H1 (cell line): ENCODE data around the gene LRRC4C. TPM values are rescaled to one million over a fixed set of nuclear protein-coding genes. Genes with fewer than 3 reads are reported as not detected.

Experiments used
- CTCF ChIA-PET: fragments of 300-600 bp; sonication (Branson Sonifier 250); formaldehyde crosslinking; loops from one replicate; lab custom pipeline; 2021; ENCODE audit not compliant: partially characterized antibody; lab: Charles Lee
- POLR2A ChIA-PET: fragments of 300-600 bp; sonication (Branson Sonifier 250); formaldehyde crosslinking; loops from one replicate; lab custom pipeline; 2021; ENCODE audit warnings: inconsistent platforms; ENCODE audit not compliant: partially characterized antibody; lab: Charles Lee
- DNase-seq, 2 experiments: peaks; one replicate each; pipeline versions ENCODE4 v3.0.0 to v3.0.0-alpha.2; 2010 to 2022; ENCODE audit warnings: low spot score in 2 of 2, low read depth in 1 of 2, mixed read lengths in 1 of 2
- FAIRE-seq: peaks from 2 replicates; lab custom pipeline; 2011; peaks lifted over from hg19 to GRCh38; lab: Jason Lieb, UNC
- H2AFZ ChIP-seq: 2 replicates; pipeline ENCODE4 v1.8.1; 2012; ENCODE audit warnings: low read length, inconsistent platforms
- H2AK5ac ChIP-seq: 2 replicates; pipeline ENCODE4 v1.6.1; 2013; ENCODE audit warnings: low read depth, low read length
- H2BK120ac ChIP-seq: replicated peaks from 2 replicates; pipeline ENCODE3; 2013; ENCODE audit warnings: low read depth, low read length, inconsistent platforms
- H2BK12ac ChIP-seq: 2 replicates; pipeline ENCODE4 v1.6.1; 2013; ENCODE audit warnings: low read depth, low read length
- H2BK15ac ChIP-seq: 2 replicates; pipeline ENCODE4 v1.6.1; 2013; ENCODE audit warnings: low read length
- H2BK20ac ChIP-seq: 2 replicates; pipeline ENCODE4 v1.6.1; 2013; ENCODE audit warnings: low read length
- H2BK5ac ChIP-seq: 2 replicates; pipeline ENCODE4 v1.6.1; 2013; ENCODE audit warnings: low read depth, low read length
- H3K14ac ChIP-seq: 2 replicates; pipeline ENCODE4 v1.6.1; 2013; ENCODE audit warnings: inconsistent platforms; ENCODE audit not compliant: insufficient read length
- H3K18ac ChIP-seq: 2 replicates; pipeline ENCODE4 v1.6.1; 2013; ENCODE audit warnings: low read length; ENCODE audit errors: extremely low read depth
- H3K23ac ChIP-seq: 2 replicates; pipeline ENCODE4 v1.6.1; 2013; ENCODE audit warnings: inconsistent platforms; ENCODE audit not compliant: insufficient read length
- H3K23me2 ChIP-seq: 2 replicates; pipeline ENCODE4 v1.6.1; 2013; ENCODE audit warnings: low read depth, low read length
- H3K27ac ChIP-seq: 2 replicates; pipeline ENCODE4 v1.6.1; 2011; ENCODE audit warnings: low read depth, low read length, inconsistent platforms
- H3K27me3 ChIP-seq, 4 experiments: replicated peaks in 1 of 4; 1 replicate in 1 of 4; 2 replicates in 3 of 4; pipeline versions ENCODE4 v1.6.1 to v1.8.1; 2011 to 2013; ENCODE audit warnings: low read length in 3 of 4, mild to moderate bottlenecking in 3 of 4, inconsistent platforms in 2 of 4, mixed read lengths in 2 of 4, moderate library complexity in 1 of 4; ENCODE audit not compliant: control insufficient read depth in 3 of 4, insufficient read depth in 3 of 4; ENCODE audit errors: extremely low read depth in 1 of 4
- H3K36me3 ChIP-seq, 4 experiments: 2 replicates each; pipeline versions ENCODE4 v1.6.1 to v1.8.1; 2011 to 2013; ENCODE audit warnings: mild to moderate bottlenecking in 4 of 4, low read length in 3 of 4, moderate library complexity in 2 of 4, control low read depth in 1 of 4, inconsistent platforms in 1 of 4; ENCODE audit not compliant: insufficient read depth in 4 of 4, control insufficient read depth in 2 of 4
- H3K4ac ChIP-seq: replicated peaks from 2 replicates; pipeline ENCODE3; 2013; ENCODE audit warnings: low read length, low read depth, mixed read lengths, inconsistent platforms; ENCODE audit not compliant: insufficient read length
- H3K4me1 ChIP-seq, 4 experiments: replicated peaks in 1 of 4; 1 replicate in 1 of 4; 2 replicates in 3 of 4; pipeline versions ENCODE4 v1.6.1 to v1.8.1; 2011 to 2013; ENCODE audit warnings: low read length in 3 of 4, inconsistent platforms in 2 of 4, mixed read lengths in 1 of 4; ENCODE audit not compliant: insufficient read depth in 4 of 4, control insufficient read depth in 3 of 4
- H3K4me2 ChIP-seq, 2 experiments: 2 replicates each; pipeline versions ENCODE4 v1.6.1 to v1.8.1; 2011 to 2013; ENCODE audit warnings: low read depth in 2 of 2, low read length in 2 of 2, control low read depth in 1 of 2, inconsistent platforms in 1 of 2, mild to moderate bottlenecking in 1 of 2; ENCODE audit not compliant: insufficient read depth in 1 of 2
- H3K4me3 ChIP-seq, 4 experiments: fragments of 200-600, 300-600 bp in 1 of 4; sonication (generic), shearing (Covaris generic), sonication (Bioruptor Twin) in 1 of 4; 2 replicates each; pipeline versions ENCODE4 v1.5.1 to v1.8.1; 2011 to 2016; ENCODE audit warnings: low read length in 4 of 4, low read depth in 3 of 4, control low read depth in 2 of 4, inconsistent platforms in 2 of 4, mild to moderate bottlenecking in 2 of 4, mixed read lengths in 1 of 4, moderate library complexity in 1 of 4; ENCODE audit not compliant: insufficient read depth in 2 of 4; ENCODE audit errors: extremely low read depth in 1 of 4
- H3K56ac ChIP-seq: replicated peaks from 2 replicates; pipeline ENCODE3; 2013; ENCODE audit warnings: low read depth, mild to moderate bottlenecking, mixed read lengths, low read length, inconsistent platforms; ENCODE audit not compliant: insufficient read length
- H3K79me1 ChIP-seq: 2 replicates; pipeline ENCODE4 v1.6.1; 2013; ENCODE audit warnings: low read depth, low read length, control low read depth
- H3K79me2 ChIP-seq, 2 experiments: 2 replicates each; pipeline versions ENCODE4 v1.6.1 to v1.8.1; 2012 to 2013; ENCODE audit warnings: low read length in 2 of 2, mild to moderate bottlenecking in 2 of 2, inconsistent platforms in 1 of 2; ENCODE audit not compliant: insufficient read depth in 2 of 2, control insufficient read depth in 1 of 2
- H3K9ac ChIP-seq, 4 experiments: replicated peaks in 1 of 4; 1 replicate in 1 of 4; 2 replicates in 3 of 4; pipeline versions ENCODE4 v1.6.1 to v1.8.1; 2011 to 2013; ENCODE audit warnings: low read depth in 3 of 4, low read length in 3 of 4, control low read depth in 2 of 4, mild to moderate bottlenecking in 2 of 4, moderate library complexity in 2 of 4, inconsistent platforms in 1 of 4; ENCODE audit errors: extremely low read depth in 1 of 4
- H3K9me3 ChIP-seq, 2 experiments: 2 replicates each; pipeline versions ENCODE4 v1.6.1 to v1.8.1; 2012 to 2013; ENCODE audit warnings: mild to moderate bottlenecking in 2 of 2, moderate library complexity in 2 of 2, control low read depth in 1 of 2, inconsistent platforms in 1 of 2, low read depth in 1 of 2, low read length in 1 of 2, mixed read lengths in 1 of 2; ENCODE audit not compliant: insufficient read depth in 2 of 2
- H4K20me1 ChIP-seq, 2 experiments: replicated peaks in 1 of 2; 2 replicates each; pipeline versions ENCODE3 to v1.8.1; 2011 to 2013; ENCODE audit warnings: inconsistent platforms in 2 of 2, low read length in 2 of 2, mild to moderate bottlenecking in 1 of 2; ENCODE audit not compliant: insufficient read depth in 2 of 2, control insufficient read depth in 1 of 2
- H4K5ac ChIP-seq: 2 replicates; pipeline ENCODE4 v1.6.1; 2013; ENCODE audit warnings: low read length, low read depth, mixed read lengths, inconsistent platforms; ENCODE audit not compliant: insufficient read length
- H4K8ac ChIP-seq: 2 replicates; pipeline ENCODE4 v1.8.0; 2013; ENCODE audit warnings: mild to moderate bottlenecking, moderate library complexity, low read length, inconsistent platforms; ENCODE audit not compliant: insufficient read depth; ENCODE audit errors: extremely low read depth
- H4K91ac ChIP-seq: replicated peaks from 2 replicates; pipeline ENCODE3; 2013; ENCODE audit warnings: low read length, mixed read lengths, inconsistent platforms; ENCODE audit not compliant: insufficient read length
- E2F6 ChIP-seq: IDR thresholded peaks from 2 replicates; pipeline ENCODE4 v1.6.1; 2012; ENCODE audit warnings: inconsistent platforms
- KDM5A ChIP-seq: fragments of 200-600 bp; IDR thresholded peaks from 2 replicates; pipeline ENCODE4 v1.7.1; 2012; ENCODE audit warnings: mild to moderate bottlenecking, low read length, inconsistent platforms, mixed read lengths
- POLR2A ChIP-seq, 2 experiments: IDR thresholded peaks; 1 replicate in 1 of 2; 2 replicates in 1 of 2; pipeline ENCODE4 v1.6.1; 2011; ENCODE audit warnings: low read depth in 2 of 2, low read length in 2 of 2, mild to moderate bottlenecking in 2 of 2; ENCODE audit errors: control extremely low read depth in 1 of 2
- POU5F1 ChIP-seq: IDR thresholded peaks from 2 replicates; pipeline ENCODE4 v1.6.1; 2011; ENCODE audit warnings: low read depth, mild to moderate bottlenecking, low read length, moderate library complexity
- SIRT6 ChIP-seq: IDR thresholded peaks from one replicate; pipeline ENCODE4 v1.7.1; 2012; ENCODE audit warnings: low read length, inconsistent platforms
- WGBS, 2 experiments: shearing (Covaris generic) in 1 of 2; methylation state at CpG; one replicate each; pipeline versions ENCODE4 v1.1.6 to v1.1.7; 2013 to 2015; ENCODE audit warnings: low lambda C conversion rate in 2 of 2, mixed read lengths in 2 of 2, inconsistent platforms in 1 of 2, low coverage in 1 of 2, missing lambda C conversion rate in 1 of 2; ENCODE audit not compliant: insufficient replicate concordance in 2 of 2, insufficient coverage in 1 of 2, insufficient read length in 1 of 2; ENCODE audit errors: extremely low coverage in 1 of 2, missing lambda C conversion rate in 1 of 2; 5-methylcytosine and 5-hydroxymethylcytosine counted together
- polyA plus RNA-seq, 7 experiments: library from polyadenylated mRNA; depleted of rRNA in 3 of 7; stranded (reverse) in 5 of 7; unstranded in 2 of 7; fragments of >200 nt in 5 of 7; fragments of 200-250 nt in 2 of 7; gene quantifications; 1 replicate in 5 of 7; 2 replicates in 1 of 7; 4 replicates in 1 of 7; pipeline versions ENCODE4 v1.2.1 to v1.2.3, GENCODE V29; 2011 to 2013; ENCODE audit warnings: missing spikeins in 2 of 7, mixed read lengths in 2 of 7
- total RNA-seq: library from RNA; stranded (reverse); fragmentation: NEBNext Ultra II Directional; extraction: Animal tissue kit (Norgen Biotek cat#: 25700); gene quantifications from 2 replicates; pipeline ENCODE4 v1.2.1, GENCODE V29; 2021

Gene LRRC4C
- total and polyA plus RNA-seq, 2 of the 8 experiments (the other 6 are each of a cell fraction or from before 2014, with no cell fraction given), result 0.23 to 2.2 TPM

DNA sequence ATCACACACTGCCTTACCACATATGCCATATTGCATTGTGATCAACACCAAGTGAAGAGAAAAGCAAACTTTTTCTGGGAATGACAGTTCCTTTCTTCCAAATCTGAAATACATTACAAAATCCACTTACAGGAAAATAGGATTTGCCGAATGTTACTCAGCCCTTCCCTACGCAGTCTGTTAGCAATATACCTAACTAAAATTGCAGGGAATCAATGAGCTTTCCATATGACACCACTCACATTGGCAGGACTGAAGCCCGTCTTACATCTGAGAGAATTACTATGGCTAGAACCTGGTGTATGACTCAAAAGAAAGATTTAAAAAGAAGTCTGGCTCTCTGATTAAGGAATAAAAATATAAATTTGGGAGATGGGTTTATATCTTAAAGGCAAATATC is 136.0 kb downstream of the LRRC4C start:
- FAIRE-seq (no peak), DNase-seq (no peak)
- Histone ChIP-seq H2BK20ac (no peak overlapping the region), H3K9ac (no peak overlapping the region), H2BK5ac (no peak overlapping the region), H3K14ac (no peak overlapping the region), H3K4ac (no peak overlapping the region), H3K36me3 (no peaks in the 10 kb centered on the region), H3K79me2 (no peaks in the 10 kb centered on the region), H2BK15ac (no peak overlapping the region), H4K91ac (no peak overlapping the region), H3K27me3 (no peaks in the 10 kb centered on the region), H3K4me2 (no peak overlapping the region), H4K8ac (no peak overlapping the region), H2AFZ (no peak overlapping the region), H4K20me1 (no peaks in the 10 kb centered on the region), H3K79me1 (no peaks in the 10 kb centered on the region), H3K27ac (no peak overlapping the region), H4K5ac (no peak overlapping the region), H2AK5ac (no peak overlapping the region), H3K9me3 (no peaks in the 10 kb centered on the region), H3K23ac (no peak overlapping the region), H2BK12ac (no peak overlapping the region), H3K4me1 (no peaks in the 10 kb centered on the region), H3K4me3 (no peak overlapping the region), H3K56ac (no peak overlapping the region), H3K18ac (no peak overlapping the region), H2BK120ac (no peak overlapping the region), H3K23me2 (no peaks in the 10 kb centered on the region)
- ChIA-PET CTCF (no interaction called here), POLR2A (no interaction called here)
- TF ChIP-seq SIRT6, result no peak
- no peak for TF ChIP-seq KDM5A
- no peak for TF ChIP-seq POU5F1
- TF ChIP-seq POLR2A (IDR thresholded peaks at IDR 0.05; ENCODE audit: control extremely low read depth in 1 of 2, low read depth in 2 of 2, low read length in 2 of 2), result no peak
- no peak for TF ChIP-seq E2F6
- WGBS, 2 experiments, result 98% methylated on average over 3 of the region's 3 CpGs; no CpG with 5 or more reads in 1 of the 2 experiments
